Left ventricle myocardium inferior (tissue), 1 donor: ENCODE data around the gene HYAL3. TPM values are rescaled to one million over a fixed set of nuclear protein-coding genes. Genes with fewer than 3 reads are reported as not detected.

ENCODE experiments used
- DNase-seq: peaks from one replicate; pipeline ENCODE4 v3.0.0-alpha.2; 2020
- H3K27ac ChIP-seq: fragments of 200-600 bp; replicated peaks from 2 replicates; pipeline ENCODE4 v1.8.0; 2021
- H3K27me3 ChIP-seq: fragments of 200-600 bp; 2 replicates; pipeline ENCODE4 v1.8.0; 2021; ENCODE audit warnings: low read depth
- H3K36me3 ChIP-seq: fragments of 200-600 bp; 2 replicates; pipeline ENCODE4 v1.8.0; 2021
- H3K4me1 ChIP-seq: fragments of 200-600 bp; 2 replicates; pipeline ENCODE4 v1.8.0; 2021
- H3K4me3 ChIP-seq: fragments of 200-600 bp; 2 replicates; pipeline ENCODE4 v1.8.0; 2021; ENCODE audit warnings: mild to moderate bottlenecking, moderate library complexity
- H3K9me3 ChIP-seq: fragments of 200-600 bp; replicated peaks from 2 replicates; pipeline ENCODE4 v1.8.0; 2021
- intact Hi-C: fragments of 100-400 bp; cut with micrococcal nuclease; formaldehyde crosslinking; loops from one replicate; pipeline ENCODE4 v1.11.0; 2022
- total RNA-seq: library from RNA; stranded (reverse); fragmentation: NEBNext Ultra II Directional; extraction: Animal tissue kit (Norgen Biotek cat#: 25700); gene quantifications from one replicate; pipeline ENCODE4 v1.2.1, GENCODE V29; 2021
- TF ChIP-seq, protein P1 (sequence below): fragments of 200-600 bp; IDR thresholded peaks from 2 replicates; pipeline ENCODE4 v1.8.0; 2021; ENCODE audit warnings: antibody characterized with exemption, mild to moderate bottlenecking, borderline replicate concordance
- donor health status: DM: no; HTN: yes; CAD: no; lungs with severe emphysema.

Gene HYAL3
- total RNA-seq, 1 donor from 2014 or later = 1.2 TPM

DNA sequence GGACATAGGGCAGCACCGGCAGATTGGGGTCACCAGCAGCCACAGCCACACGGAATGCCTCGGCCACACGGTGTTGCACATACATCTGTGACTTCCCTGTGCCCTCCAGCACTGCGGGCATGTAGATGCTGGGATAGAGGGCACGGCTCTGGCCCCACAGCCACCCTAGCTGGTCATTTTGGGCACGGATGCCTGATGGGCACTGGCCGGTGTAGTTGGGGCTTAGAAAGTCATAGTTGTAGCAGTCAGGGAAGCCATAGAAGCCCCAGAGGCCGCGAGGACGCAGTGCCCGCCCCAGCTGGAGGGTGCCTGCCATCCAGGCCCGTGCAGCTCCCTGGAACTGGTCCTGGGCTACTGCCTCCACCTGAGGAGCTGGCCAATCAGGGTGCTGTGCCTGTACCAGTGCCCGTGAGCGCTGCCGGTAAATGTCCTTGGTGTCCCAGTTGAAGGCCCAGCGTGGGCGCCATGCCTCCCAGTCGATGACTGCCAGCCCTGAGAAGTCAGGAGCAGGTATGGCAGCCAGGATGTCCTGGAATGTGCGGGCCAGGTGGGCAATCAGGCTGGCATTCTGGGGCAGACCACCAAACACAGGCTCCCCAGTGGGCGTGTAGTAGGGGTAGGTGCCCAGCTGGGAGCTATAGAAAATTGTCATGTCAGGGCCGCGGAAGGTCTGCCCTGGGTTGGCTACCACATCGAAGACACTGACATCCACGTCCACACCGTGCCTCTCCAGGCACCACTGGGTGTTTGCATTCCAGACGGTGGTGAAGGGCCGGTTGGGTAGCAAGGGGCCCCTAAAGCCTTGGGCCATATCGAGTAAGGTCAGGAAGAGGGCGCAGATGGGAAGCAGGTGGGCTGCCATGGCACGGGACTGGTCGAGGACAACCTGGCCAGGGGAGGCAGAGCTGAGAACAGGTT is 3.1 kb upstream of the HYAL3 start:
- TF ChIP-seq, protein P1, sequence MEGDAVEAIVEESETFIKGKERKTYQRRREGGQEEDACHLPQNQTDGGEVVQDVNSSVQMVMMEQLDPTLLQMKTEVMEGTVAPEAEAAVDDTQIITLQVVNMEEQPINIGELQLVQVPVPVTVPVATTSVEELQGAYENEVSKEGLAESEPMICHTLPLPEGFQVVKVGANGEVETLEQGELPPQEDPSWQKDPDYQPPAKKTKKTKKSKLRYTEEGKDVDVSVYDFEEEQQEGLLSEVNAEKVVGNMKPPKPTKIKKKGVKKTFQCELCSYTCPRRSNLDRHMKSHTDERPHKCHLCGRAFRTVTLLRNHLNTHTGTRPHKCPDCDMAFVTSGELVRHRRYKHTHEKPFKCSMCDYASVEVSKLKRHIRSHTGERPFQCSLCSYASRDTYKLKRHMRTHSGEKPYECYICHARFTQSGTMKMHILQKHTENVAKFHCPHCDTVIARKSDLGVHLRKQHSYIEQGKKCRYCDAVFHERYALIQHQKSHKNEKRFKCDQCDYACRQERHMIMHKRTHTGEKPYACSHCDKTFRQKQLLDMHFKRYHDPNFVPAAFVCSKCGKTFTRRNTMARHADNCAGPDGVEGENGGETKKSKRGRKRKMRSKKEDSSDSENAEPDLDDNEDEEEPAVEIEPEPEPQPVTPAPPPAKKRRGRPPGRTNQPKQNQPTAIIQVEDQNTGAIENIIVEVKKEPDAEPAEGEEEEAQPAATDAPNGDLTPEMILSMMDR = no peak
- peak overlapping the region; percentile 77 for H3K4me3 ChIP-seq
- no peaks in the 10 kb centered on the region for H3K27me3 ChIP-seq
- H3K9me3 ChIP-seq = no peaks in the 10 kb centered on the region
- H3K27ac ChIP-seq = peak overlapping the region; percentile 97
- H3K36me3 ChIP-seq = peaks cover 12% of the 10 kb centered on the region
- H3K4me1 ChIP-seq = peaks cover 58% of the 10 kb centered on the region
- DNase-seq = no peak
- intact Hi-C loops = no loop called here

- Histone ChIP-seq H3K27ac (peak overlapping the region; percentile 97), H3K4me3 (peak overlapping the region; percentile 77), H3K36me3 (peaks cover 10% of the 10 kb centered on the region), H3K27me3 (no peaks in the 10 kb centered on the region), H3K9me3 (no peaks in the 10 kb centered on the region), H3K4me1 (peaks cover 58% of the 10 kb centered on the region)
- TF ChIP-seq, protein P1 = no peak
- no peak for DNase-seq
- intact Hi-C loops = no loop called here
Observed at GRCh38 chr3:50300681-50301254, 1.6 kb upstream of the HYAL3 start.

DNA sequence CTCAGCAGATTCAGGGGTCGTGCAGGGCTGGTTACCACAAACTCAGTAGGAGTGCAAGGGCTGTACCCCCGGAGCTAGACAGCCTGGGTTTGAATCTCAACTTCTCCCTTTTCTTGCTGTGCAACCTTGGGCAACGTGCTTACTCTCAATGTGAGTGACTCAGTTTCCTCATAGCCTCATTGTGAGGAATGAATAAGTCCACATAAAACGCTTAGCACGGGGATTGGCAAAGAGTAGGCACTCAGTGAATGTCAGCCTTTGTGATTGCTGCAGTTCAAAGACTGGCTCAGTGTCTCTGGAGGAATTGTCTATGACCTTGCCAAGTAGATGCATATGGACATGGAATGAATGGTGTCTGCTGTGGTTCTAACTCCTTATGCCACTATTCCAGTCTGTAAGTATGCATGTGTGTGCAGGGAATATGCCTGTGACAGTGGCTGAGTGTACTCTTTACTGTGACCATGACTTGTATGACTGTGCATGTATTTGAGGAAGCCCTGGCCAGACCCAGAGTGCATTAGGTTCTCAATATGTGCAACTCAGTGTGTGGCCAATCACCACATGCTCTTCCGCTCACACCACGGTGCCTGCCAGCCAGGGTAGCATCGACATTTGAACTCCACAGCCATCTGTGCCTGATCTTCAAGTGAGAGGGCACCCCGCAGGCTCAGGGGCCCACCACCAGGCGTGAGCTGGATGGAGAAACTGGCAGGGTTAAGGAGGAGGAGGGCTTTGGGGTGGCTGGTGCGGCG is 900 bp upstream of the HYAL3 start:
- Histone ChIP-seq H3K27ac (peak overlapping the region; percentile 97), H3K27me3 (no peaks in the 10 kb centered on the region), H3K4me1 (peaks cover 58% of the 10 kb centered on the region), H3K9me3 (no peaks in the 10 kb centered on the region), H3K4me3 (peak overlapping the region; percentile 77), H3K36me3 (peaks cover 10% of the 10 kb centered on the region)
- TF ChIP-seq, protein P1 = no peak
- peak; percentile 24 for DNase-seq
- intact Hi-C loops = no loop called here

DNA sequence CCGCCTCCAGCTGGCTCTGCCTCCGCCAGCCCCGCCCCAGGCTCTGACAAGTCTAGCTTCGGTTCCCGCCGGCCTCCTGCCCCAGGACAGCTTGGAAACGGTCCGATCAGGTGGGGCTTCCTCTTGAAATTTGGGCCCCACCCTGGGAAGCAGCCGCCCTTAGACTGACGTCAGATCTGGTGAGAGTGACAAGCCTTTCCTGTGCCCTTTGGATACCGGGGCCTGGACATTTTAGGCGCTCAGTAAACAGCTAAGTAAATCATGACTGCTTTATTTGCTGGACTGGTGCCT is 378 bp upstream of the HYAL3 start:
- Histone ChIP-seq H3K4me1 (peaks cover 58% of the 10 kb centered on the region), H3K27me3 (no peaks in the 10 kb centered on the region), H3K27ac (peak overlapping the region; percentile 97), H3K9me3 (no peaks in the 10 kb centered on the region), H3K36me3 (peaks cover 10% of the 10 kb centered on the region), H3K4me3 (peak overlapping the region; percentile 77)
- TF ChIP-seq, protein P1 = no peak
- DNase-seq = no peak
- intact Hi-C loops = no loop called here

- H3K9me3 ChIP-seq = no peaks in the 10 kb centered on the region
- TF ChIP-seq, protein P1 = peak; percentile 21
- H3K4me3 ChIP-seq = peak overlapping the region; percentile 77
- intact Hi-C loops = no loop called here
- peaks cover 56% of the 10 kb centered on the region for H3K4me1 ChIP-seq
- H3K36me3 ChIP-seq = peaks cover 10% of the 10 kb centered on the region
- DNase-seq = peak; percentile 16
- no peaks in the 10 kb centered on the region for H3K27me3 ChIP-seq
- H3K27ac ChIP-seq = peak overlapping the region; percentile 97
Observed at GRCh38 chr3:50297896-50298725, 1.1 kb downstream of the HYAL3 start.
